CD4-positive, CD25-positive, alpha-beta regulatory T cell (primary cell): ENCODE measurements around the gene PPP1CC. TPM values are rescaled to one million over a fixed set of nuclear protein-coding genes. Genes with fewer than 3 reads are reported as not detected.

ENCODE experiments used
- ATAC-seq, 2 donors: fragments of 150-1000 bp; cut with Tn5 transposase; one replicate each; pipeline ENCODE4 v1.10.0; 2021; ENCODE audit warnings: low read depth in 2 of 2, moderate number of reproducible peaks in 2 of 2, moderate library complexity in 1 of 2
- DNase-seq, 3 donors: peaks; one replicate each; pipeline versions ENCODE4 v3.0.0 to v3.0.0-alpha.2; 2012 to 2022; ENCODE audit warnings: mixed read lengths in 1 of 3
- H3K27ac ChIP-seq: one replicate; pipeline ENCODE4 v1.7.0; 2013; ENCODE audit warnings: mild to moderate bottlenecking, low read length; ENCODE audit not compliant: insufficient read depth, poor library complexity, severe bottlenecking
- H3K27me3 ChIP-seq: one replicate; pipeline ENCODE4 v1.7.0; 2013; ENCODE audit warnings: low read length; ENCODE audit not compliant: control insufficient read depth, insufficient read depth
- H3K36me3 ChIP-seq: one replicate; pipeline ENCODE4 v1.7.0; 2013; ENCODE audit warnings: mild to moderate bottlenecking, low read length, moderate library complexity; ENCODE audit not compliant: control insufficient read depth, insufficient read depth
- H3K4me1 ChIP-seq: 2 replicates; pipeline ENCODE4 v1.7.0; 2013; ENCODE audit warnings: mild to moderate bottlenecking, low read length; ENCODE audit not compliant: insufficient read depth, control insufficient read depth, poor library complexity, severe bottlenecking
- H3K4me3 ChIP-seq: one replicate; pipeline ENCODE4 v1.7.0; 2013; ENCODE audit warnings: low read depth, mild to moderate bottlenecking, low read length, moderate library complexity
- H3K9me3 ChIP-seq, 2 experiments: 1 replicate in 1 of 2; 2 replicates in 1 of 2; pipeline ENCODE4 v1.7.0; 2013; ENCODE audit warnings: low read length in 2 of 2, mild to moderate bottlenecking in 1 of 2, moderate library complexity in 1 of 2; ENCODE audit not compliant: control insufficient read depth in 2 of 2
- H3K27ac Mint-ChIP-seq, 3 donors: one replicate each; pipeline ENCODE4 v1.8.0; 2020 to 2022; ENCODE audit warnings: mild to moderate bottlenecking in 3 of 3, mixed read lengths in 3 of 3, moderate library complexity in 2 of 3
- H3K27me3 Mint-ChIP-seq: one replicate; pipeline ENCODE4 v1.8.0; 2022; ENCODE audit warnings: mild to moderate bottlenecking, mixed read lengths
- H3K36me3 Mint-ChIP-seq: one replicate; pipeline ENCODE4 v1.8.0; 2020; ENCODE audit warnings: mixed read lengths
- H3K4me1 Mint-ChIP-seq, 4 donors: one replicate each; pipeline ENCODE4 v1.8.0; 2020 to 2022; ENCODE audit warnings: mixed read lengths in 4 of 4, mild to moderate bottlenecking in 1 of 4
- H3K4me3 Mint-ChIP-seq, 4 donors: one replicate each; pipeline ENCODE4 v1.8.0; 2020 to 2022; ENCODE audit warnings: mild to moderate bottlenecking in 4 of 4, mixed read lengths in 4 of 4, moderate library complexity in 3 of 4
- H3K9me3 Mint-ChIP-seq, 7 donors: one replicate each; pipeline ENCODE4 v1.8.0; 2020 to 2022; ENCODE audit warnings: mixed read lengths in 7 of 7, mild to moderate bottlenecking in 3 of 7, moderate library complexity in 2 of 7
- polyA plus RNA-seq, 4 donors: library from polyadenylated mRNA; unstranded; fragments of 300-500 nt; fragmentation: Illumina TruSeq; gene quantifications; one replicate each; pipeline ENCODE4 v1.2.3, GENCODE V29; 2021
- total RNA-seq: library from RNA; stranded (reverse); gene quantifications from one replicate; pipeline ENCODE4 v1.2.3, GENCODE V29; 2022

PPP1CC gene
- total and polyA plus RNA-seq, 5 donors from 2014 or later = 166 to 177 (median 174) TPM

GRCh38 chr12:110754101-110754793 lies 11.6 kb upstream of the PPP1CC start:
- Mint-ChIP-seq H3K4me3 (no peak overlapping the region), H3K4me1 (peaks cover 0 to 2% (median 0%) of the 10 kb centered on the region in 4 donors), H3K36me3 (no peaks in the 10 kb centered on the region), H3K9me3 (peaks cover 0 to 1% (median 0%) of the 10 kb centered on the region in 7 donors), H3K27ac (peak overlapping the region in 1 of 3 donors; percentile 35), H3K27me3 (peaks cover 4% of the 10 kb centered on the region)
- no peak overlapping the region for H3K27ac ChIP-seq
- H3K4me1 ChIP-seq = no peaks in the 10 kb centered on the region
- no peak for DNase-seq
- no peaks in the 10 kb centered on the region for H3K9me3 ChIP-seq
- H3K27me3 ChIP-seq = no peaks in the 10 kb centered on the region
- no peaks in the 10 kb centered on the region for H3K36me3 ChIP-seq
- H3K4me3 ChIP-seq = no peak overlapping the region
- ATAC-seq = no peak

GRCh38 chr12:110750784-110751461 lies 8.2 kb upstream of the PPP1CC start:
- H3K9me3 ChIP-seq = no peaks in the 10 kb centered on the region
- peak overlapping the region in 1 of 3 donors; percentile 44 for H3K27ac Mint-ChIP-seq
- peaks cover 4% of the 10 kb centered on the region for H3K27me3 Mint-ChIP-seq
- H3K36me3 ChIP-seq = no peaks in the 10 kb centered on the region
- no peaks in the 10 kb centered on the region for H3K27me3 ChIP-seq
- ATAC-seq (no peak), DNase-seq (no peak)
- H3K4me1 ChIP-seq = no peaks in the 10 kb centered on the region
- H3K27ac ChIP-seq = no peak overlapping the region
- peaks cover 0 to 1% (median 0%) of the 10 kb centered on the region in 7 donors for H3K9me3 Mint-ChIP-seq
- no peaks in the 10 kb centered on the region for H3K36me3 Mint-ChIP-seq
- H3K4me3 Mint-ChIP-seq = no peak overlapping the region
- no peaks in the 10 kb centered on the region for H3K4me1 Mint-ChIP-seq
- no peak overlapping the region for H3K4me3 ChIP-seq

GRCh38 chr12:110746550-110746949 lies 3.9 kb upstream of the PPP1CC start:
- no peak overlapping the region for H3K27ac ChIP-seq
- peaks cover 0 to 14% (median 6%) of the 10 kb centered on the region in 4 donors for H3K4me1 Mint-ChIP-seq
- no peak for ATAC-seq
- peaks cover 5% of the 10 kb centered on the region for H3K27me3 Mint-ChIP-seq
- DNase-seq = no peak
- H3K27me3 ChIP-seq = no peaks in the 10 kb centered on the region
- H3K9me3 Mint-ChIP-seq = peaks cover 0 to 2% (median 0%) of the 10 kb centered on the region in 7 donors
- no peak overlapping the region for H3K4me3 ChIP-seq
- no peaks in the 10 kb centered on the region for H3K9me3 ChIP-seq
- H3K4me1 ChIP-seq = peaks cover 5% of the 10 kb centered on the region
- peak overlapping the region in 2 of 3 donors; percentile 7 to 12 for H3K27ac Mint-ChIP-seq
- no peak overlapping the region for H3K4me3 Mint-ChIP-seq
- no peaks in the 10 kb centered on the region for H3K36me3 Mint-ChIP-seq
- no peaks in the 10 kb centered on the region for H3K36me3 ChIP-seq

GRCh38 chr12:110745542-110746284 lies 3.0 kb upstream of the PPP1CC start:
- H3K27me3 Mint-ChIP-seq = peaks cover 5% of the 10 kb centered on the region
- peaks cover 0 to 16% (median 11%) of the 10 kb centered on the region in 4 donors for H3K4me1 Mint-ChIP-seq
- no peaks in the 10 kb centered on the region for H3K36me3 Mint-ChIP-seq
- Histone ChIP-seq H3K27me3 (no peaks in the 10 kb centered on the region), H3K4me3 (no peak overlapping the region), H3K4me1 (peaks cover 13% of the 10 kb centered on the region), H3K9me3 (no peaks in the 10 kb centered on the region), H3K36me3 (no peaks in the 10 kb centered on the region), H3K27ac (no peak overlapping the region)
- DNase-seq (no peak), ATAC-seq (no peak)
- no peak overlapping the region for H3K27ac Mint-ChIP-seq
- H3K4me3 Mint-ChIP-seq = peak overlapping the region in 1 of 4 donors; percentile 76
- peaks cover 0 to 2% (median 0%) of the 10 kb centered on the region in 7 donors for H3K9me3 Mint-ChIP-seq

- no peak overlapping the region for H3K27ac ChIP-seq
- no peak overlapping the region for H3K27ac Mint-ChIP-seq
Measured at GRCh38 chr12:110744601-110745264, 2.0 kb upstream of the PPP1CC start.

GRCh38 chr12:110744151-110744571 lies 1.5 kb upstream of the PPP1CC start:
- no peaks in the 10 kb centered on the region for H3K36me3 Mint-ChIP-seq
- Histone ChIP-seq H3K4me1 (peaks cover 28% of the 10 kb centered on the region), H3K36me3 (no peaks in the 10 kb centered on the region), H3K27ac (no peak overlapping the region), H3K4me3 (no peak overlapping the region), H3K9me3 (no peaks in the 10 kb centered on the region), H3K27me3 (no peaks in the 10 kb centered on the region)
- H3K9me3 Mint-ChIP-seq = peaks cover 0 to 2% (median 0%) of the 10 kb centered on the region in 7 donors
- H3K27ac Mint-ChIP-seq = peak overlapping the region in 1 of 3 donors; percentile 81
- no peak for DNase-seq
- no peak for ATAC-seq
- H3K27me3 Mint-ChIP-seq = peaks cover 5% of the 10 kb centered on the region
- H3K4me1 Mint-ChIP-seq = peaks cover 9 to 31% (median 25%) of the 10 kb centered on the region in 4 donors
- peak overlapping the region; percentile 76 to 100 (median 96) for H3K4me3 Mint-ChIP-seq

More at GRCh38 chr12:110744601-110745264, 2.0 kb upstream of the PPP1CC start:
- no peaks in the 10 kb centered on the region for H3K36me3 ChIP-seq
- peaks cover 22% of the 10 kb centered on the region for H3K4me1 ChIP-seq
- no peaks in the 10 kb centered on the region for H3K9me3 ChIP-seq
- Mint-ChIP-seq H3K4me1 (peaks cover 4 to 26% (median 20%) of the 10 kb centered on the region in 4 donors), H3K4me3 (peak overlapping the region in 2 of 4 donors; percentile 76 to 94), H3K27me3 (peaks cover 5% of the 10 kb centered on the region), H3K9me3 (peaks cover 0 to 2% (median 0%) of the 10 kb centered on the region in 7 donors), H3K36me3 (no peaks in the 10 kb centered on the region)
- ATAC-seq = no peak
- DNase-seq = no peak
- H3K27me3 ChIP-seq = no peaks in the 10 kb centered on the region
- no peak overlapping the region for H3K4me3 ChIP-seq

GRCh38 chr12:110743571-110744093 lies 941 bp upstream of the PPP1CC start:
- Mint-ChIP-seq H3K27me3 (peaks cover 5% of the 10 kb centered on the region), H3K9me3 (peaks cover 0 to 2% (median 0%) of the 10 kb centered on the region in 7 donors), H3K36me3 (peaks cover 1% of the 10 kb centered on the region), H3K4me3 (peak overlapping the region; percentile 94 to 100 (median 98)), H3K27ac (peak overlapping the region; percentile 69 to 98 (median 97)), H3K4me1 (peaks cover 9 to 36% (median 29%) of the 10 kb centered on the region in 4 donors)
- DNase-seq (no peak), ATAC-seq (no peak)
- no peak overlapping the region for H3K27ac ChIP-seq
- H3K4me3 ChIP-seq = peak overlapping the region; percentile 69
- peaks cover 33% of the 10 kb centered on the region for H3K4me1 ChIP-seq
- H3K27me3 ChIP-seq = no peaks in the 10 kb centered on the region
- no peaks in the 10 kb centered on the region for H3K36me3 ChIP-seq
- H3K9me3 ChIP-seq = no peaks in the 10 kb centered on the region
